HepG2 (cell line): Measurements from ENCODE around the gene OGFOD3. TPM values are rescaled to one million over a fixed set of nuclear protein-coding genes. Genes with fewer than 3 reads are reported as not detected.

Source experiments
- CREB1 ChIP-seq, 2 experiments: fragments of 450-650 bp in 1 of 2; IDR thresholded peaks; 2 replicates each; pipeline ENCODE4 v1.6.1; 2016 to 2017; ENCODE audit warnings: control low read depth in 1 of 2, mild to moderate bottlenecking in 1 of 2, missing compliant biosample characterization in 1 of 2, missing genetic modification characterization in 1 of 2
- HIC2 ChIP-seq: sonication (generic); formaldehyde crosslinking; IDR thresholded peaks from 2 replicates; pipeline ENCODE4 v1.9.0; 2022; ENCODE audit warnings: low read depth, missing genetic modification reagents
- HINFP ChIP-seq: sonication (generic); formaldehyde crosslinking; IDR thresholded peaks from 2 replicates; pipeline ENCODE4 v1.4.0; 2020; ENCODE audit warnings: low read depth, mild to moderate bottlenecking, missing genetic modification reagents
- JUND ChIP-seq: sonication (generic); formaldehyde crosslinking; IDR thresholded peaks from 2 replicates; pipeline ENCODE4 v1.8.0; 2022; ENCODE audit warnings: mild to moderate bottlenecking, missing genetic modification reagents
- MAX ChIP-seq: IDR thresholded peaks from 2 replicates; pipeline ENCODE4 v1.6.1; 2012; ENCODE audit warnings: inconsistent platforms
- MXI1 ChIP-seq: IDR thresholded peaks from 3 replicates; pipeline ENCODE4 v1.6.1; 2012; ENCODE audit warnings: low read depth, low read length, inconsistent platforms, borderline replicate concordance
- NFE2L1 ChIP-seq: sonication (generic); formaldehyde crosslinking; IDR thresholded peaks from 2 replicates; pipeline ENCODE4 v1.4.0; 2020; ENCODE audit warnings: missing genetic modification reagents, mild to moderate bottlenecking, borderline replicate concordance
- PCBP2 ChIP-seq: fragments of 200-400 bp; formaldehyde crosslinking; optimal IDR thresholded peaks from 2 replicates; pipeline ENCODE3; 2018; ENCODE audit warnings: low read length, low read depth; ENCODE audit not compliant: poor library complexity, severe bottlenecking
- PHF8 ChIP-seq: sonication (generic); formaldehyde crosslinking; IDR thresholded peaks from 2 replicates; pipeline ENCODE4 v1.5.0; 2020; ENCODE audit warnings: missing genetic modification reagents
- PITX1 ChIP-seq: sonication (generic); formaldehyde crosslinking; IDR thresholded peaks from 2 replicates; pipeline ENCODE4 v1.5.1; 2020; ENCODE audit warnings: mild to moderate bottlenecking, missing genetic modification reagents
- PLRG1 ChIP-seq: fragments of 450-650 bp; conservative IDR thresholded peaks from 2 replicates; pipeline ENCODE4 v1.6.1; 2016
- RARA ChIP-seq: IDR thresholded peaks from 2 replicates; pipeline ENCODE4 v1.6.1; 2016; ENCODE audit warnings: missing genetic modification reagents, missing compliant biosample characterization
- RXRB ChIP-seq: IDR thresholded peaks from 2 replicates; pipeline ENCODE4 v1.6.1; 2016; ENCODE audit warnings: borderline replicate concordance, missing genetic modification reagents, missing compliant biosample characterization
- STAG1 ChIP-seq: sonication (generic); formaldehyde crosslinking; IDR thresholded peaks from 2 replicates; pipeline ENCODE4 v1.4.0; 2020; ENCODE audit warnings: missing genetic modification reagents
- THYN1 ChIP-seq: sonication (generic); formaldehyde crosslinking; IDR thresholded peaks from 2 replicates; pipeline ENCODE4 v1.8.1; 2023; ENCODE audit warnings: low read depth, mild to moderate bottlenecking, moderate library complexity, missing genetic modification reagents, borderline replicate concordance
- ZBTB25 ChIP-seq: IDR thresholded peaks from 2 replicates; pipeline ENCODE4 v1.6.1; 2018; ENCODE audit warnings: missing genetic modification reagents
- ZBTB7B ChIP-seq: sonication (generic); formaldehyde crosslinking; IDR thresholded peaks from 2 replicates; pipeline ENCODE4 v1.4.0; 2020; ENCODE audit warnings: missing genetic modification reagents
- ZBTB8A ChIP-seq: sonication (generic); formaldehyde crosslinking; IDR thresholded peaks from 2 replicates; pipeline ENCODE4 v1.4.0; 2020; ENCODE audit warnings: mild to moderate bottlenecking, low read depth, missing genetic modification reagents, borderline replicate concordance
- ZFP36L2 ChIP-seq: sonication (generic); formaldehyde crosslinking; IDR thresholded peaks from 2 replicates; pipeline ENCODE4 v1.4.0; 2020; ENCODE audit warnings: missing genetic modification reagents
- ZFP41 ChIP-seq: sonication (generic); formaldehyde crosslinking; IDR thresholded peaks from 2 replicates; pipeline ENCODE4 v1.4.0; 2020; ENCODE audit warnings: mild to moderate bottlenecking, missing genetic modification reagents, borderline replicate concordance
- ZNF563 ChIP-seq: sonication (generic); formaldehyde crosslinking; IDR thresholded peaks from 2 replicates; pipeline ENCODE4 v1.8.0; 2022; ENCODE audit warnings: mild to moderate bottlenecking, moderate library complexity, missing genetic modification reagents
- ZNF792 ChIP-seq: IDR thresholded peaks from 2 replicates; pipeline ENCODE4 v1.6.1; 2016
- ZNF816 ChIP-seq: sonication (generic); formaldehyde crosslinking; IDR thresholded peaks from 2 replicates; pipeline ENCODE4 v1.8.0; 2022; ENCODE audit warnings: missing genetic modification reagents, mild to moderate bottlenecking, borderline replicate concordance
- polyA plus RNA-seq, 8 experiments: library from polyadenylated mRNA; depleted of rRNA in 3 of 8; stranded (reverse) in 7 of 8; unstranded in 1 of 8; fragments of >200 nt; fragmentation: Illumina TruSeq in 4 of 8; extraction: Trizol in 4 of 8; gene quantifications; 2 replicates each; pipeline versions ENCODE4 v1.2.1 to v1.2.3, GENCODE V29; 2011 to 2016; ENCODE audit warnings: low read depth in 4 of 8, missing spikeins in 1 of 8, mixed read lengths in 1 of 8; ENCODE audit not compliant: insufficient read depth in 1 of 8
- total RNA-seq, 5 experiments: library from RNA; depleted of rRNA; stranded (reverse); fragments of >200 nt; fragmentation: Illumina TruSeq; extraction: Trizol; gene quantifications; 2 replicates each; pipeline ENCODE4 v1.2.3, GENCODE V29; 2016; ENCODE audit warnings: low read depth in 1 of 5

OGFOD3 gene
- total and polyA plus RNA-seq, 2 of the 13 experiments (the other 11 are each of a cell fraction or from before 2014, with no cell fraction given) = 40.0 to 42.1 TPM

GRCh38 chr17:82412535-82413520, 5.6 kb downstream of the OGFOD3 start (continued):
- TF ChIP-seq ZBTB8A (CRISPR knock-in tag) (no peak), MXI1 (peak; percentile 31; the same call in 1 of the 3 replicates), ZBTB7B (CRISPR knock-in tag) (peak; percentile 71), ZNF792 (CRISPR knock-in tag) (no peak), THYN1 (CRISPR knock-in tag) (no peak), PITX1 (CRISPR knock-in tag) (peak; percentile 58), HIC2 (CRISPR knock-in tag) (peak; percentile 62; the same call in 1 of the 2 replicates), NFE2L1 (CRISPR knock-in tag) (no peak), RARA (CRISPR knock-in tag) (peak; percentile 59; the same call in 1 of the 2 replicates), PLRG1 (no peak), ZNF816 (CRISPR knock-in tag) (no peak), JUND (CRISPR knock-in tag) (0 out of 2 replicates have a peak, but pooled peaks have one; percentile 42), ZNF563 (no peak), PCBP2 (no peak), STAG1 (no peak; the same call in 1 of the 2 replicates), MAX (peak; percentile 44; the same call in 1 of the 2 replicates), ZFP36L2 (CRISPR knock-in tag) (no peak), ZBTB25 (CRISPR knock-in tag) (0 out of 2 replicates have a peak, but pooled peaks have one; percentile 32), CREB1 (IDR thresholded peaks at IDR 0.05) (no peak), CREB1 (CRISPR knock-in tag; IDR thresholded peaks at IDR 0.05) (no peak), ZFP41 (CRISPR knock-in tag) (no peak), HINFP (CRISPR knock-in tag) (no peak), PHF8 (0 out of 2 replicates have a peak, but pooled peaks have one; percentile 25), RXRB (peak; percentile 79)
